Lower leg skin (tissue), 4 donors: ENCODE results near the gene PKDREJ. TPM values are rescaled to one million over a fixed set of nuclear protein-coding genes. Genes with fewer than 3 reads are reported as not detected.

Experiments
- DNase-seq, 2 donors: peaks; one replicate each; pipeline ENCODE4 v3.0.0-alpha.2; 2019; ENCODE audit warnings: low spot score in 2 of 2
- H3K4me3 ChIP-seq: fragments of 200-600 bp; sonication (generic); 2 replicates; pipeline ENCODE4 v1.5.1; 2017; ENCODE audit warnings: mild to moderate bottlenecking, low read depth; ENCODE audit not compliant: poor library complexity, severe bottlenecking
- CTCF ChIP-seq, 3 donors: fragments of 450-650 bp; IDR thresholded peaks; one replicate each; pipeline ENCODE4 v1.5.1; 2016; ENCODE audit warnings: antibody characterized with exemption in 3 of 3, mild to moderate bottlenecking in 3 of 3, moderate library complexity in 2 of 3
- POLR2A ChIP-seq, 2 donors: fragments of 450-650 bp; IDR thresholded peaks; one replicate each; pipeline ENCODE4 v1.6.1; 2016 to 2017; ENCODE audit warnings: antibody characterized with exemption in 2 of 2, mild to moderate bottlenecking in 1 of 2, moderate library complexity in 1 of 2
- WGBS, 2 donors: methylation state at CpG; one replicate each; pipeline ENCODE4 v1.1.5; 2018; 5-methylcytosine and 5-hydroxymethylcytosine counted together
- intact Hi-C: fragments of 100-400 bp; cut with DNase I; formaldehyde crosslinking; loops from one replicate; pipeline ENCODE4 v1.15.0; 2023; ENCODE audit warnings: low total_unique reads
- total RNA-seq, 4 donors: library from RNA; depleted of rRNA; stranded (reverse); fragments of >200 nt; gene quantifications; one replicate each; pipeline ENCODE4 v1.1.0, GENCODE V29; 2016

PKDREJ gene
- total RNA-seq, 4 donors from 2014 or later: 0.15 to 0.23 (median 0.23) TPM; not detected in 1

DNA sequence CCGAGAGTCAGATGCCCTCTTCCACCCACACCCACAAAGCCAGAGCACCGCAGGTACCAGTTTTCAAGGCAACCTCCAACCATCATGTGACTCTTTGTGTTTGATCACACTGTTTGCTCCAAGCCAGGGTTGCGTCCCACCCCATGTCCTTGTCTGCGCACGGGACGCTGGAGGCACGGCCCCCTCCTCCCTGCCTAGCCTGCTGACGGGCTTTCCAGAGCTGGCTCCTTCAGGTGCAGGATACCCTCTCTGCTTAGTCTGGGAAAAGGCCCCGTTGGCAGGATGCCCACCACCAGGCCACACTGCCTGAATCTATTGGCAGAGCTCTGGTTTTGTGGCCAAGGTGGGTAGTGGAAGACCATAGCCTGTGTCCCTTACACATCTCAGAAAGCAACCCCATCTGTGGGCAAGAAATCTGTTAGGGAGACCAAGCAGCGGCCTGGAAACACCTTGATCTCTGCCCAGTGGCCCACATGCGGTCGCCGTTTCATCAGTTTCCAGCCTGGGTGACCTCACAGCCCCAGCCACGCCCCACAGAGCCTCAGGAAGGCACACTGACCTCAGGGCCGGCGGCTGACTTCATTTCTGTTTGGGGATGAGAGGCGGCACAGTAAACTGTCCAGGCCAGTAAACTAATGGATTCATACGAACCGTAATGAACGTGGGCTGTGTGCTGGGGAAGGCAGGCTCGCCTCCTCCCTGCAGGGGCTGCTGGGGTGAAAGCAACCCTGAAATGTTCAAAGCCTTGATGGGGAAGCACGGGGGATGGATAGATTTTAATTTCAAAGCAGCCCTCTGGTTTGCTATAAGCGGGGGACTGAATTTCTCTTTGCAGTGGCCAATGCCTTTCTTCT, 38.9 kb downstream of the PKDREJ start:
- intact Hi-C loops: no loop called here
- DNase-seq: no peak
- WGBS, 2 donors: 91% methylated on average over 22 to 23 of the region's 23 CpGs
- TF ChIP-seq POLR2A (IDR thresholded peaks at IDR 0.05) (no peak), CTCF (IDR thresholded peaks at IDR 0.05) (no peak)
- H3K4me3 ChIP-seq: no peak overlapping the region

DNA sequence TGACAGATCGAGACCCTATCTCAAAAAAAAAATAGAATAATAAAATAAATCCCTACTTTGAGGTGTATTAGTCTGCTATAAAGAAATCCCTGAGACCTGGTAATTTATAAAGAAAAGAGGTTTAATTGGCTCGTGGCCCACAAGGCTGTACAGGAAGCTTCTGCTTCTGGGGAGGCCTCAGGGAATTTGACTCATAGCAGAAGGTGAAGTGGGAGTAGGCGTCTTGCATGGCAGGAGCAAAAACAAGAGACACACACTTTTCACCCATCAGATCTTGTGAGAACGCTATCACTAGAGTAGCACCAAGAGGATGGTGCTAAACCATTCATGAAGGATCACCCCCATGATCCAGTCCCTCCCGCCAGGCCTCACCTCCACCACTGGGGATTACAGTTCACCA, 42.2 kb downstream of the PKDREJ start:
- H3K4me3 ChIP-seq: no peak overlapping the region
- TF ChIP-seq CTCF (IDR thresholded peaks at IDR 0.05): no peak
- TF ChIP-seq POLR2A (IDR thresholded peaks at IDR 0.05): no peak
- no peak for DNase-seq
- 90 to 94% methylated on average over 5 of the region's 5 CpGs for WGBS, 2 donors
- intact Hi-C loops: no loop called here

GRCh38 chr22:46219636-46220035, 43.5 kb downstream of the PKDREJ start:
- DNase-seq: no peak
- H3K4me3 ChIP-seq: no peak overlapping the region
- intact Hi-C loops: no loop called here
- TF ChIP-seq CTCF (IDR thresholded peaks at IDR 0.05) (no peak), POLR2A (IDR thresholded peaks at IDR 0.05) (no peak)
- 74 to 77% methylated on average over 10 of the region's 10 CpGs for WGBS, 2 donors

GRCh38 chr22:46214616-46215015, 48.5 kb downstream of the PKDREJ start:
- 96 to 97% methylated on average over 28 of the region's 28 CpGs for WGBS, 2 donors
- TF ChIP-seq CTCF (IDR thresholded peaks at IDR 0.05): no peak
- TF ChIP-seq POLR2A (IDR thresholded peaks at IDR 0.05): no peak
- no peak for DNase-seq
- intact Hi-C loops: no loop called here
- no peak overlapping the region for H3K4me3 ChIP-seq

- no peak for DNase-seq
- no peak overlapping the region for H3K4me3 ChIP-seq
- WGBS, 2 donors: 95% methylated on average over 29 of the region's 29 CpGs
- TF ChIP-seq CTCF (IDR thresholded peaks at IDR 0.05) (no peak), POLR2A (IDR thresholded peaks at IDR 0.05) (no peak)
- intact Hi-C loops: no loop called here
Measured at GRCh38 chr22:46214149-46214548, 49.0 kb downstream of the PKDREJ start.
